Aorta (tissue), 5 donors: ENCODE results near the gene SLC30A10. TPM values are rescaled to one million over a fixed set of nuclear protein-coding genes. Genes with fewer than 3 reads are reported as not detected.
"Not testable (repeated sequence)": the region's sequence is repeated elsewhere in the genome, so short reads cannot be mapped to it uniquely, and the experiment has no call there.

Experiments used
- ATAC-seq: fragments of 200-7000 bp; cut with Tn5 transposase; one replicate; pipeline ENCODE4 v1.9.1; 2022; ENCODE audit warnings: moderate library complexity; ENCODE audit not compliant: low FRiP score
- DNase-seq, 2 donors: peaks; one replicate each; pipeline ENCODE4 v3.0.0-alpha.2; 2020
- H3K27ac ChIP-seq, 2 donors: one replicate each; pipeline ENCODE4 v1.5.1; 2013; ENCODE audit warnings: low read length in 2 of 2, mild to moderate bottlenecking in 2 of 2, moderate library complexity in 2 of 2, control low read depth in 1 of 2, inconsistent platforms in 1 of 2, low read depth in 1 of 2
- H3K27me3 ChIP-seq, 2 donors: one replicate each; pipeline ENCODE4 v1.6.1; 2013; ENCODE audit warnings: control low read depth in 1 of 2, low read length in 1 of 2, mild to moderate bottlenecking in 1 of 2, moderate library complexity in 1 of 2; ENCODE audit not compliant: insufficient read depth in 2 of 2, control insufficient read depth in 1 of 2
- H3K36me3 ChIP-seq, 2 donors: one replicate each; pipeline ENCODE4 v1.6.1; 2013; ENCODE audit warnings: control low read depth in 1 of 2, low read length in 1 of 2, mild to moderate bottlenecking in 1 of 2; ENCODE audit not compliant: insufficient read depth in 2 of 2, control insufficient read depth in 1 of 2
- H3K4me1 ChIP-seq, 2 donors: one replicate each; pipeline ENCODE4 v1.6.1; 2013; ENCODE audit warnings: low read length in 2 of 2, control low read depth in 1 of 2, mild to moderate bottlenecking in 1 of 2, moderate library complexity in 1 of 2; ENCODE audit not compliant: insufficient read depth in 2 of 2, control insufficient read depth in 1 of 2
- H3K4me3 ChIP-seq, 2 donors: one replicate each; pipeline ENCODE4 v1.5.1; 2013; ENCODE audit warnings: low read length in 2 of 2, control low read depth in 1 of 2, mild to moderate bottlenecking in 1 of 2
- H3K9me3 ChIP-seq: one replicate; pipeline ENCODE4 v1.6.1; 2013; ENCODE audit warnings: mild to moderate bottlenecking, low read length; ENCODE audit not compliant: control insufficient read depth
- WGBS, 2 donors: extraction: QIAGEN DNeasy Blood & Tissue Kit; methylation state at CpG; one replicate each; pipeline ENCODE4 v1.1.7; 2013; 5-methylcytosine and 5-hydroxymethylcytosine counted together
- intact Hi-C, 2 donors: fragments of 100-400 bp; cut with DNase I; formaldehyde crosslinking; loops; one replicate each; pipeline versions ENCODE4 v1.14.2 to v1.15.0; 2022
- polyA plus RNA-seq, 2 donors: library from polyadenylated mRNA; stranded (reverse); fragments of 200-250 nt; gene quantifications; one replicate each; pipeline ENCODE4 v1.2.3, GENCODE V29; 2013
- total RNA-seq, 2 donors: library from RNA; stranded (reverse); fragmentation: NEBNext Ultra II Directional; extraction: Animal tissue kit (Norgen Biotek cat#: 25700); gene quantifications; one replicate each; pipeline ENCODE4 v1.2.1, GENCODE V29; 2021
- donor health status: healthy with polysubstance abuse.
- donor health status: Bipolar disorder and iron deficiency.
- donor health status: DM: no; HTN: no; CAD: no.
- donor health status: DM: no; HTN: no; CAD: no.
- donor health status: DM: yes; HTN: yes; CAD: no.

SLC30A10 gene
- total and polyA plus RNA-seq, 4 donors: 0.25 TPM; not detected in 3

GRCh38 chr1:219891846-219892245 is 36.5 kb downstream of the SLC30A10 start:
- H3K27me3 ChIP-seq, H3K4me3 ChIP-seq, H3K9me3 ChIP-seq, ATAC-seq, H3K27ac ChIP-seq, H3K36me3 ChIP-seq, DNase-seq, intact Hi-C loops, H3K4me1 ChIP-seq: not testable (repeated sequence)
- 84 to 89% methylated on average over 4 of the region's 4 CpGs for WGBS, 2 donors

- H3K4me1 ChIP-seq, H3K36me3 ChIP-seq, H3K27ac ChIP-seq, DNase-seq, H3K9me3 ChIP-seq, H3K4me3 ChIP-seq, ATAC-seq, intact Hi-C loops, H3K27me3 ChIP-seq: not testable (repeated sequence)
- 86 to 97% methylated on average over 4 of the region's 4 CpGs for WGBS, 2 donors
These were observed 39.7 kb downstream of the SLC30A10 start for GRCh38 chr1:219888667-219889066.

GRCh38 chr1:219885680-219886079 is 42.7 kb downstream of the SLC30A10 start:
- ATAC-seq (no peak), DNase-seq (no peak)
- Histone ChIP-seq H3K4me3 (no peak overlapping the region), H3K27me3 (peaks cover 0 to 2% of the 10 kb centered on the region in 2 donors), H3K9me3 (no peaks in the 10 kb centered on the region), H3K36me3 (no peaks in the 10 kb centered on the region), H3K27ac (no peak overlapping the region), H3K4me1 (no peaks in the 10 kb centered on the region)
- 85 to 87% methylated on average over 2 of the region's 2 CpGs for WGBS, 2 donors
- intact Hi-C loops: no loop called here

- H3K9me3 ChIP-seq: no peaks in the 10 kb centered on the region
- DNase-seq (no peak), ATAC-seq (no peak)
- H3K27me3 ChIP-seq: peaks cover 0 to 2% of the 10 kb centered on the region in 2 donors
- H3K4me3 ChIP-seq: no peak overlapping the region
- WGBS, 2 donors: 60 to 65% methylated on average over 5 of the region's 5 CpGs
- intact Hi-C loops: no loop called here
- H3K27ac ChIP-seq: no peak overlapping the region
- H3K4me1 ChIP-seq: no peaks in the 10 kb centered on the region
- H3K36me3 ChIP-seq: no peaks in the 10 kb centered on the region
These were observed 44.7 kb downstream of the SLC30A10 start for GRCh38 chr1:219883400-219884332.

GRCh38 chr1:219882755-219883154 is 45.6 kb downstream of the SLC30A10 start:
- Histone ChIP-seq H3K9me3 (no peaks in the 10 kb centered on the region), H3K36me3 (no peaks in the 10 kb centered on the region), H3K27me3 (peaks cover 0 to 2% of the 10 kb centered on the region in 2 donors), H3K4me1 (no peaks in the 10 kb centered on the region), H3K4me3 (no peak overlapping the region), H3K27ac (no peak overlapping the region)
- ATAC-seq: no peak
- 61 to 63% methylated on average over 3 of the region's 3 CpGs for WGBS, 2 donors
- intact Hi-C loops: no loop called here
- DNase-seq: no peak

GRCh38 chr1:219882096-219882495 is 46.3 kb downstream of the SLC30A10 start:
- Histone ChIP-seq H3K9me3 (no peaks in the 10 kb centered on the region), H3K36me3 (no peaks in the 10 kb centered on the region), H3K27ac (no peak overlapping the region), H3K4me1 (no peaks in the 10 kb centered on the region), H3K4me3 (no peak overlapping the region), H3K27me3 (peaks cover 0 to 2% of the 10 kb centered on the region in 2 donors)
- 20% methylated on average over 3 of the region's 3 CpGs for WGBS, 2 donors
- intact Hi-C loops: no loop called here
- DNase-seq (no peak), ATAC-seq (no peak)

GRCh38 chr1:219880765-219881457 is 47.4 kb downstream of the SLC30A10 start:
- H3K9me3 ChIP-seq: no peaks in the 10 kb centered on the region
- H3K4me3 ChIP-seq: no peak overlapping the region
- no peak for DNase-seq
- ATAC-seq: no peak
- no peak overlapping the region for H3K27ac ChIP-seq
- no peaks in the 10 kb centered on the region for H3K27me3 ChIP-seq
- H3K36me3 ChIP-seq: no peaks in the 10 kb centered on the region
- intact Hi-C loops: no loop called here
- H3K4me1 ChIP-seq: no peaks in the 10 kb centered on the region

GRCh38 chr1:219876798-219877209 is 51.6 kb downstream of the SLC30A10 start:
- no peak for ATAC-seq
- H3K4me3 ChIP-seq: no peak overlapping the region
- intact Hi-C loops: no loop called here
- WGBS, 2 donors: 50 to 52% methylated on average over 5 of the region's 5 CpGs
- H3K27ac ChIP-seq: no peak overlapping the region
- H3K9me3 ChIP-seq: no peaks in the 10 kb centered on the region
- no peaks in the 10 kb centered on the region for H3K36me3 ChIP-seq
- H3K4me1 ChIP-seq: no peaks in the 10 kb centered on the region
- DNase-seq: no peak
- no peaks in the 10 kb centered on the region for H3K27me3 ChIP-seq

GRCh38 chr1:219875860-219876259 is 52.5 kb downstream of the SLC30A10 start:
- H3K4me1 ChIP-seq: no peaks in the 10 kb centered on the region
- H3K27me3 ChIP-seq: no peaks in the 10 kb centered on the region
- H3K9me3 ChIP-seq: no peaks in the 10 kb centered on the region
- no peak for ATAC-seq
- H3K4me3 ChIP-seq: no peak overlapping the region
- H3K36me3 ChIP-seq: no peaks in the 10 kb centered on the region
- intact Hi-C loops: no loop called here
- WGBS, 2 donors: 64 to 65% methylated on average over 3 of the region's 3 CpGs
- no peak overlapping the region for H3K27ac ChIP-seq
- no peak for DNase-seq
